Measurements from ENCODE around the gene ABL1. TPM values are rescaled to one million over a fixed set of nuclear protein-coding genes. Genes with fewer than 3 reads are reported as not detected.

ABL1 gene
- total RNA-seq, 4 donors from 2014 or later, result 31.3 to 40.4 (median 34.8) TPM

GRCh38 chr9:130854835-130855234 is 19.8 kb downstream of the ABL1 start:
- peak; percentile 38 to 45 for DNase-seq (ENCODE audit: low spot score in 2 of 2)
- H3K27ac ChIP-seq, result no peak overlapping the region

GRCh38 chr9:130856474-130856873 is 21.4 kb downstream of the ABL1 start:
- TF ChIP-seq EP300 (IDR thresholded peaks at IDR 0.05), result no peak
- no peak for TF ChIP-seq CTCF (IDR thresholded peaks at IDR 0.05)
- Histone ChIP-seq H3K9me3 (no peaks in the 10 kb centered on the region), H3K27ac (no peak overlapping the region), H3K4me1 (peaks cover 29% of the 10 kb centered on the region), H3K36me3 (peaks cover 49% of the 10 kb centered on the region), H3K27me3 (no peaks in the 10 kb centered on the region), H3K4me3 (no peak overlapping the region)
- DNase-seq (ENCODE audit: low spot score in 2 of 2), result peak in 1 of 2 donors; percentile 3
- 81% methylated on average over 8 of the region's 8 CpGs for WGBS

More at GRCh38 chr9:130854835-130855234, 19.8 kb downstream of the ABL1 start:
- H3K36me3 ChIP-seq, result peaks cover 46% of the 10 kb centered on the region
- TF ChIP-seq EP300 (IDR thresholded peaks at IDR 0.05) (no peak), POLR2A (IDR thresholded peaks at IDR 0.05) (no peak), CTCF (IDR thresholded peaks at IDR 0.05) (no peak), POLR2AphosphoS5 (IDR thresholded peaks at IDR 0.05) (no peak)
- WGBS, result 89% methylated on average over 9 of the region's 9 CpGs
- H3K4me3 ChIP-seq, result no peak overlapping the region
- no peaks in the 10 kb centered on the region for H3K9me3 ChIP-seq
- H3K27me3 ChIP-seq, result no peaks in the 10 kb centered on the region
- peaks cover 19% of the 10 kb centered on the region for H3K4me1 ChIP-seq

- H3K4me1 ChIP-seq, result peaks cover 37% of the 10 kb centered on the region
- 65% methylated on average over 21 of the region's 22 CpGs for WGBS
- TF ChIP-seq EP300 (IDR thresholded peaks at IDR 0.05) (no peak), POLR2AphosphoS5 (IDR thresholded peaks at IDR 0.05) (peak in 1 of 3 donors; percentile 17)
- no peaks in the 10 kb centered on the region for H3K9me3 ChIP-seq
- H3K27ac ChIP-seq, result peak overlapping the region; percentile 10
- no peaks in the 10 kb centered on the region for H3K27me3 ChIP-seq
- DNase-seq (ENCODE audit: low spot score in 2 of 2), result peak; percentile 77 to 82
- H3K4me3 ChIP-seq, result no peak overlapping the region
- H3K36me3 ChIP-seq, result peaks cover 54% of the 10 kb centered on the region
These were observed 23.0 kb downstream of the ABL1 start for GRCh38 chr9:130857864-130858738.

- H3K4me1 ChIP-seq, result peaks cover 44% of the 10 kb centered on the region
- peaks cover 59% of the 10 kb centered on the region for H3K36me3 ChIP-seq
- peak; percentile 53 to 72 for DNase-seq (ENCODE audit: low spot score in 2 of 2)
- peak overlapping the region; percentile 63 for H3K27ac ChIP-seq
- H3K27me3 ChIP-seq, result no peaks in the 10 kb centered on the region
- WGBS, result 72% methylated on average over 19 of the region's 20 CpGs
- TF ChIP-seq POLR2AphosphoS5 (IDR thresholded peaks at IDR 0.05) (no peak), POLR2A (IDR thresholded peaks at IDR 0.05) (no peak), EP300 (IDR thresholded peaks at IDR 0.05) (no peak), CTCF (IDR thresholded peaks at IDR 0.05) (no peak)
- no peaks in the 10 kb centered on the region for H3K9me3 ChIP-seq
- H3K4me3 ChIP-seq, result no peak overlapping the region
These were observed 24.0 kb downstream of the ABL1 start for GRCh38 chr9:130858739-130859705.

GRCh38 chr9:130860458-130861316 is 25.6 kb downstream of the ABL1 start:
- peak; percentile 88 to 91 for DNase-seq (ENCODE audit: low spot score in 2 of 2)
- Histone ChIP-seq H3K9me3 (no peaks in the 10 kb centered on the region), H3K4me3 (no peak overlapping the region), H3K36me3 (peaks cover 55% of the 10 kb centered on the region), H3K27ac (peak overlapping the region; percentile 72), H3K4me1 (peaks cover 47% of the 10 kb centered on the region), H3K27me3 (no peaks in the 10 kb centered on the region)
- peak in 2 of 3 donors; percentile 7 to 64 for TF ChIP-seq POLR2AphosphoS5 (IDR thresholded peaks at IDR 0.05)
- TF ChIP-seq CTCF (IDR thresholded peaks at IDR 0.05), result peak in 1 of 2 donors; percentile 19
- TF ChIP-seq POLR2A (IDR thresholded peaks at IDR 0.05), result peak in 1 of 2 donors; percentile 23
- TF ChIP-seq EP300 (IDR thresholded peaks at IDR 0.05), result no peak
- WGBS, result 54% methylated on average over 14 of the region's 28 CpGs

All from suprapubic skin (tissue), 4 donors.